CD14-positive monocyte (primary cell): ENCODE measurements around the gene PCDHB13. TPM values are rescaled to one million over a fixed set of nuclear protein-coding genes. Genes with fewer than 3 reads are reported as not detected.
A peak's percentile ranks its signal among the peaks of the same experiment; 100 is the strongest.

Experiments used
- DNase-seq, 3 donors: peaks; one replicate each; pipeline ENCODE4 v3.0.0-alpha.2; 2011 to 2022
- H2AFZ ChIP-seq: 2 replicates; pipeline ENCODE4 v1.6.0; 2012; ENCODE audit warnings: mild to moderate bottlenecking, low read depth, low read length, inconsistent platforms; ENCODE audit not compliant: insufficient read depth, poor library complexity, severe bottlenecking
- H3K27ac ChIP-seq, 2 donors: 1 replicate in 1 of 2; 2 replicates in 1 of 2; pipeline ENCODE4 v1.5.1; 2012 to 2013; ENCODE audit warnings: low read length in 2 of 2, control low read depth in 1 of 2, inconsistent platforms in 1 of 2, low read depth in 1 of 2, mild to moderate bottlenecking in 1 of 2
- H3K27me3 ChIP-seq, 2 donors: one replicate each; pipeline versions ENCODE4 v1.6.0 to v1.6.1; 2011 to 2013; ENCODE audit warnings: low read length in 2 of 2; ENCODE audit not compliant: control insufficient read depth in 2 of 2, insufficient read depth in 2 of 2
- H3K36me3 ChIP-seq, 2 donors: replicated peaks in 1 of 2; 1 replicate in 1 of 2; 2 replicates in 1 of 2; pipeline versions ENCODE4 v1.5.1 to v1.6.1; 2012 to 2013; ENCODE audit warnings: low read length in 2 of 2, control low read depth in 1 of 2, inconsistent platforms in 1 of 2, mild to moderate bottlenecking in 1 of 2; ENCODE audit not compliant: insufficient read depth in 2 of 2, control insufficient read depth in 1 of 2
- H3K4me1 ChIP-seq, 2 donors: 1 replicate in 1 of 2; 2 replicates in 1 of 2; pipeline versions ENCODE4 v1.5.1 to v1.6.1; 2012 to 2013; ENCODE audit warnings: low read length in 2 of 2, control low read depth in 1 of 2, inconsistent platforms in 1 of 2, mild to moderate bottlenecking in 1 of 2, moderate library complexity in 1 of 2; ENCODE audit not compliant: insufficient read depth in 2 of 2, control insufficient read depth in 1 of 2
- H3K4me2 ChIP-seq: replicated peaks from 2 replicates; pipeline ENCODE3; 2012; ENCODE audit warnings: low read length, moderate library complexity, mild to moderate bottlenecking; ENCODE audit not compliant: poor library complexity, severe bottlenecking; ENCODE audit errors: extremely low read depth
- H3K4me3 ChIP-seq, 3 experiments: fragments of 200-600 bp in 1 of 3; sonication (generic) in 1 of 3; replicated peaks in 1 of 3; 1 replicate in 2 of 3; 2 replicates in 1 of 3; pipeline ENCODE4 v1.5.1; 2011 to 2013; ENCODE audit warnings: low read length in 3 of 3, mild to moderate bottlenecking in 3 of 3, control low read depth in 2 of 3, low read depth in 2 of 3, inconsistent platforms in 1 of 3, moderate library complexity in 1 of 3
- H3K79me2 ChIP-seq: 2 replicates; pipeline ENCODE4 v1.6.0; 2012; ENCODE audit warnings: mild to moderate bottlenecking, control low read depth, inconsistent platforms, low read length, moderate library complexity; ENCODE audit not compliant: insufficient read depth
- H3K9ac ChIP-seq: 2 replicates; pipeline ENCODE4 v1.6.0; 2017; ENCODE audit warnings: low read length, mild to moderate bottlenecking; ENCODE audit not compliant: insufficient read depth, poor library complexity, severe bottlenecking
- H3K9me3 ChIP-seq, 2 donors: replicated peaks in 1 of 2; 1 replicate in 1 of 2; 2 replicates in 1 of 2; pipeline versions ENCODE4 v1.5.1 to v1.6.1; 2012 to 2013; ENCODE audit warnings: low read length in 2 of 2, control low read depth in 1 of 2; ENCODE audit not compliant: control insufficient read depth in 1 of 2, insufficient read depth in 1 of 2
- H4K20me1 ChIP-seq: 2 replicates; pipeline ENCODE4 v1.6.0; 2012; ENCODE audit warnings: mild to moderate bottlenecking, low read length, control low read depth, moderate library complexity; ENCODE audit not compliant: insufficient read depth
- H3K27ac Mint-ChIP-seq, 7 donors: one replicate each; pipeline ENCODE4 v1.8.0; 2020; ENCODE audit warnings: mild to moderate bottlenecking in 7 of 7, mixed read lengths in 7 of 7, moderate library complexity in 6 of 7, inconsistent platforms in 2 of 7
- H3K27me3 Mint-ChIP-seq, 3 donors: one replicate each; pipeline ENCODE4 v1.8.0; 2021 to 2022; ENCODE audit warnings: low read depth in 3 of 3, mild to moderate bottlenecking in 3 of 3, mixed read lengths in 3 of 3, moderate library complexity in 3 of 3, inconsistent platforms in 1 of 3
- H3K36me3 Mint-ChIP-seq, 2 donors: one replicate each; pipeline ENCODE4 v1.8.0; 2020; ENCODE audit warnings: mixed read lengths in 2 of 2, inconsistent platforms in 1 of 2, mild to moderate bottlenecking in 1 of 2
- H3K4me1 Mint-ChIP-seq: one replicate; pipeline ENCODE4 v1.8.0; 2020; ENCODE audit warnings: mild to moderate bottlenecking, mixed read lengths
- H3K4me3 Mint-ChIP-seq, 2 donors: one replicate each; pipeline ENCODE4 v1.8.0; 2020; ENCODE audit warnings: mild to moderate bottlenecking in 2 of 2, mixed read lengths in 2 of 2, moderate library complexity in 1 of 2
- H3K9me3 Mint-ChIP-seq, 7 donors: one replicate each; pipeline ENCODE4 v1.8.0; 2020 to 2022; ENCODE audit warnings: mixed read lengths in 7 of 7, mild to moderate bottlenecking in 6 of 7, moderate library complexity in 6 of 7, inconsistent platforms in 2 of 7
- CTCF ChIP-seq: fragments of 200-600 bp; IDR thresholded peaks from one replicate; pipeline ENCODE4 v1.8.0; 2022; ENCODE audit warnings: antibody characterized with exemption, mild to moderate bottlenecking
- WGBS: methylation state at CpG from one replicate; pipeline ENCODE4 v1.1.5; 2013; ENCODE audit warnings: missing lambda C conversion rate; ENCODE audit not compliant: insufficient coverage; 5-methylcytosine and 5-hydroxymethylcytosine counted together
- intact Hi-C, 2 donors: fragments of 100-400 bp; cut with micrococcal nuclease; formaldehyde crosslinking; loops; one replicate each; pipeline versions ENCODE4 v1.15.0 to v1.15.1; 2023
- polyA plus RNA-seq, 3 donors: library from polyadenylated mRNA; depleted of rRNA in 1 of 3; unstranded in 2 of 3; stranded (reverse) in 1 of 3; fragments of 300-500 nt in 2 of 3; fragments of >200 nt in 1 of 3; fragmentation: Illumina TruSeq in 2 of 3; gene quantifications; 1 replicate in 2 of 3; 2 replicates in 1 of 3; pipeline ENCODE4 v1.2.3, GENCODE V29; 2012 to 2021

PCDHB13 gene
- polyA plus RNA-seq, 3 donors: not detected

DNA sequence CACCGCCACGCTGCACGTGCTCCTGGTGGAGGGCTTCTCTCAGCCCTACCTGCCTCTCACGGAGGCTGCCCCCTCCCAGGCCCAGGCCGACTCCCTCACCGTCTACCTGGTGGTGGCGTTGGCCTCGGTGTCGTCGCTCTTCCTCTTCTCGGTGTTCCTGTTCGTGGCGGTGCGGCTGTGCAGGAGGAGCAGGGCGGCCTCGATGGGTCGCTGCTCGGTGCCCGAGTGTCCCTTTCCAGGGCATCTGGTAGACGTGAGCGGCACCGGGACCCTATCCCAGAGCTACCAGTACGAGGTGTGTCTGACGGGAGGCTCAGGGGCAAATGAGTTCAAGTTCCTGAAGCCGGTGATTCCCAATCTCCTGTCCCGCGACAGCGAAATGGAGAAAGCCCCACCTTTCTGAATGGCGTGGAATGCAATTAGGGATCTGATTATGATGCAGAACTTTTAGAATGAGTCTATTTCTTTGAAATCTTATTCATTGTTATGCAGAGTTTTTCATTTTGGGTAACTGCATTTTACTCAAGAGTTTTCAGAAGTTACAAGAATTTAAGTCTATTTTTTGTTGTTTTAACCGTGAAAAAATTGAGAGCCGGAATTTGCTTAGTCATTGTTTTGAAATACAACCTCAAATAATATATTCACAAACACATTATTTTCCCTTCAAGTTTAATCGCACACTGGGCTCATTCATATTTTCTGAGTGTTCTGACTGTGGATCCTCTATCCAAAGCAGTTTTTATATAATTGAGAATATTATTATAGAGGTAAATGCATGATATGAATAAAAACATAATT is 23.0 kb downstream of the PCDHB13 start:
- peak overlapping the region in 1 of 7 donors; percentile 50 for H3K27ac Mint-ChIP-seq
- no peak overlapping the region for H3K4me2 ChIP-seq
- H3K9me3 ChIP-seq: peaks cover 48 to 77% of the 10 kb centered on the region in 2 donors
- no peaks in the 10 kb centered on the region for H3K79me2 ChIP-seq
- H3K27me3 Mint-ChIP-seq: peaks cover 18 to 31% (median 28%) of the 10 kb centered on the region in 3 donors
- no peak for DNase-seq
- no peaks in the 10 kb centered on the region for H3K4me1 ChIP-seq
- no peaks in the 10 kb centered on the region for H4K20me1 ChIP-seq
- H3K4me3 ChIP-seq: no peak overlapping the region
- H2AFZ ChIP-seq: no peak overlapping the region
- H3K9ac ChIP-seq: no peak overlapping the region
- no peak overlapping the region for H3K27ac ChIP-seq
- H3K9me3 Mint-ChIP-seq: peaks cover 31 to 77% (median 59%) of the 10 kb centered on the region in 7 donors
- no peaks in the 10 kb centered on the region for H3K36me3 ChIP-seq
- 19% methylated on average over 21 of the region's 32 CpGs for WGBS
- H3K4me3 Mint-ChIP-seq: no peak overlapping the region
- peaks cover 3% of the 10 kb centered on the region in 2 donors for H3K36me3 Mint-ChIP-seq
- intact Hi-C loops: no loop called here
- H3K4me1 Mint-ChIP-seq: no peaks in the 10 kb centered on the region
- H3K27me3 ChIP-seq: peaks cover 8 to 37% of the 10 kb centered on the region in 2 donors
- no peak for TF ChIP-seq CTCF

- peaks cover 52 to 90% of the 10 kb centered on the region in 2 donors for H3K9me3 ChIP-seq
- no peak overlapping the region for H3K4me3 ChIP-seq
- no peaks in the 10 kb centered on the region for H4K20me1 ChIP-seq
- peaks cover 2 to 21% of the 10 kb centered on the region in 2 donors for H3K27me3 ChIP-seq
- H3K4me1 ChIP-seq: no peaks in the 10 kb centered on the region
- DNase-seq: no peak
- no peaks in the 10 kb centered on the region for H3K4me1 Mint-ChIP-seq
- intact Hi-C loops: no loop called here
- peaks cover 37 to 77% (median 71%) of the 10 kb centered on the region in 7 donors for H3K9me3 Mint-ChIP-seq
- H3K4me3 Mint-ChIP-seq: no peak overlapping the region
- 31% methylated on average over 43 of the region's 43 CpGs for WGBS
- no peaks in the 10 kb centered on the region for H3K36me3 ChIP-seq
- H3K27me3 Mint-ChIP-seq: peaks cover 5 to 28% (median 25%) of the 10 kb centered on the region in 3 donors
- no peaks in the 10 kb centered on the region for H3K79me2 ChIP-seq
- H2AFZ ChIP-seq: no peak overlapping the region
- TF ChIP-seq CTCF: no peak
- H3K9ac ChIP-seq: no peak overlapping the region
- H3K4me2 ChIP-seq: no peak overlapping the region
- H3K27ac Mint-ChIP-seq: no peak overlapping the region
- H3K27ac ChIP-seq: no peak overlapping the region
- H3K36me3 Mint-ChIP-seq: peaks cover 2% of the 10 kb centered on the region in 2 donors
Measured at GRCh38 chr5:141241496-141241895, 27.8 kb downstream of the PCDHB13 start.
